Measurements from ENCODE around the gene FHIP1A. TPM values are rescaled to one million over a fixed set of nuclear protein-coding genes. Genes with fewer than 3 reads are reported as not detected.

Gene FHIP1A
- polyA plus RNA-seq, 3 donors, result 0.01 TPM; not detected in 2

DNA sequence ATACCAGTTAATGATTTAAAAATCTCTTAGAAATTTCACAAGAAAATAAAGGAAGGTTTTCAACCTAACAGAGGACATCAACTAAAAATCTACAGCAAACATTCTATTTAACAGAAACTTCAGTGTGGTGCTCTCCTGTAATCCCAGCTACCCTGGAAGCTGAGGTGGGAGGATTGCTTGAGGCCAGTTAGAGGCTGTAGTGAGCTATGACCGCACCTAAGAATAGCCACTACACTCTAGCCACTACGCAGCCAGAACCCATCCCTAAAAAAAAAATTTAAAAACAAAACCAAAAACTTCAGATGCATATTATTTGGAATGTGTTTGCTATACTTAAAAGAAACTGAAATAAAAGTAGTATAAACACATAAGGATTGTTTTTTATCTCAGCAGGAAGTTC, 7.2 kb upstream of the FHIP1A start:
- DNase-seq, result no peak
- Histone ChIP-seq H3K9me3 (replicated peaks in 1 of 2; ENCODE audit: control insufficient read depth in 1 of 2, insufficient read depth in 1 of 2, low read length in 2 of 2) (no peaks in the 10 kb centered on the region), H3K27me3 (ENCODE audit: control insufficient read depth in 2 of 2, insufficient read depth in 2 of 2, low read length in 2 of 2) (no peaks in the 10 kb centered on the region), H3K4me2 (replicated peaks; ENCODE audit: extremely low read depth, low read length, poor library complexity, severe bottlenecking) (no peak overlapping the region), H3K9ac (ENCODE audit: insufficient read depth, low read length, poor library complexity, severe bottlenecking) (no peak overlapping the region), H3K79me2 (ENCODE audit: insufficient read depth, low read length) (no peaks in the 10 kb centered on the region), H3K27ac (ENCODE audit: low read depth in 1 of 2, low read length in 2 of 2) (no peak overlapping the region), H4K20me1 (ENCODE audit: insufficient read depth, low read length) (no peaks in the 10 kb centered on the region), H2AFZ (ENCODE audit: insufficient read depth, low read depth, low read length, poor library complexity, severe bottlenecking) (no peak overlapping the region), H3K4me3 (replicated peaks in 1 of 3; ENCODE audit: low read depth in 2 of 3, low read length in 3 of 3) (no peak overlapping the region), H3K4me1 (ENCODE audit: control insufficient read depth in 1 of 2, insufficient read depth in 2 of 2, low read length in 2 of 2) (peaks cover 9 to 13% of the 10 kb centered on the region in 2 donors), H3K36me3 (replicated peaks in 1 of 2; ENCODE audit: control insufficient read depth in 1 of 2, insufficient read depth in 2 of 2, low read length in 2 of 2) (no peaks in the 10 kb centered on the region)
- H3K27me3 Mint-ChIP-seq (ENCODE audit: low read depth in 3 of 3), result peaks cover 0 to under 1% (median 0%) of the 10 kb centered on the region in 3 donors
- H3K27ac Mint-ChIP-seq, result no peak overlapping the region
- WGBS (ENCODE audit: insufficient coverage), result no CpG with 5 or more reads among the region's 2 CpGs
- intact Hi-C loops (cut with micrococcal nuclease), result no loop called here
- H3K9me3 Mint-ChIP-seq, result peaks cover 0 to 5% (median 1%) of the 10 kb centered on the region in 7 donors
- H3K4me1 Mint-ChIP-seq, result peaks cover 13% of the 10 kb centered on the region
- TF ChIP-seq CTCF (IDR thresholded peaks at IDR 0.05), result no peak
- no peaks in the 10 kb centered on the region for H3K36me3 Mint-ChIP-seq
- no peak overlapping the region for H3K4me3 Mint-ChIP-seq

DNA sequence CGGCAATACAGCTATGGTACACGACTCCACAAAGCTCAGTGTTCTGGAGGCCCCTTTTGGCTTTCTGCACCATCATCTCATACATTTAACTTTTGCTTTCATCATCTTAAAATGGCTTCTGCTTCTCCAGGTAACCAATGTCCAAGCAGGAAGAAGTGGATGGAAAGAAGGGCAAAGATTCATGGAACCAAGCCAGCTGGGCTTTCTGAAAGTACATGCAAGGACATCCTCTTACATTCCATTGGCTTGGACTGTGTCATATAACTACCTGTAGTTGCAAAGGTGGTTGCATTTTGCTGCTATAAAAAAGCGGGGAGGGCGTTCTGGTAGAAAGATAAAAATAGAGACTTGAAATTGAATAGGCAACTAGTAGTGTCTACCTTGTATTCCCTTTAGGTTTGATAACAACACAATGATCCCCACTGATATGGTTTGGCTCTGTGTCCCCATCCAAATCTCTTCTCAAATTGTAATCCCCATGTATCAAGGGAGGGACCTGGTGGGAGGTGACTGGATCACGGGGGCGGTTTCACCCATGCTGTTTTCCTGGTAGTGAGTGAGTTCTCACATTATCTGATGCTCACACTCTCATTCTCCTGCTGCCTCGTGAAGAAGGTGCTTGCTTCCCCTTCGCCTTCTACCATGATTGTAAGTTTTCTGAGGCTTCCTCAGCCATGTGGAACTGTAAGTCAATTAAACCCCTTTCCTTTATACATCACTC, 6.7 kb upstream of the FHIP1A start:
- H3K9me3 ChIP-seq (replicated peaks in 1 of 2; ENCODE audit: control insufficient read depth in 1 of 2, insufficient read depth in 1 of 2, low read length in 2 of 2), result no peaks in the 10 kb centered on the region
- intact Hi-C loops (cut with micrococcal nuclease), result no loop called here
- no peaks in the 10 kb centered on the region for H3K79me2 ChIP-seq (ENCODE audit: insufficient read depth, low read length)
- TF ChIP-seq CTCF (IDR thresholded peaks at IDR 0.05), result no peak
- no peaks in the 10 kb centered on the region for H3K27me3 ChIP-seq (ENCODE audit: control insufficient read depth in 2 of 2, insufficient read depth in 2 of 2, low read length in 2 of 2)
- H3K4me3 ChIP-seq (replicated peaks in 1 of 3; ENCODE audit: low read depth in 2 of 3, low read length in 3 of 3), result no peak overlapping the region
- Mint-ChIP-seq H3K9me3 (peaks cover 0 to 5% (median 1%) of the 10 kb centered on the region in 7 donors), H3K36me3 (no peaks in the 10 kb centered on the region), H3K4me1 (peaks cover 18% of the 10 kb centered on the region), H3K27ac (no peak overlapping the region), H3K4me3 (no peak overlapping the region), H3K27me3 (ENCODE audit: low read depth in 3 of 3) (peaks cover 0 to 4% (median 1%) of the 10 kb centered on the region in 3 donors)
- no peak overlapping the region for H2AFZ ChIP-seq (ENCODE audit: insufficient read depth, low read depth, low read length, poor library complexity, severe bottlenecking)
- peaks cover 12 to 17% of the 10 kb centered on the region in 2 donors for H3K4me1 ChIP-seq (ENCODE audit: control insufficient read depth in 1 of 2, insufficient read depth in 2 of 2, low read length in 2 of 2)
- no peaks in the 10 kb centered on the region for H3K36me3 ChIP-seq (replicated peaks in 1 of 2; ENCODE audit: control insufficient read depth in 1 of 2, insufficient read depth in 2 of 2, low read length in 2 of 2)
- H3K27ac ChIP-seq (ENCODE audit: low read depth in 1 of 2, low read length in 2 of 2), result no peak overlapping the region
- H3K9ac ChIP-seq (ENCODE audit: insufficient read depth, low read length, poor library complexity, severe bottlenecking), result no peak overlapping the region
- no peaks in the 10 kb centered on the region for H4K20me1 ChIP-seq (ENCODE audit: insufficient read depth, low read length)
- 80% methylated on average over 1 of the region's 8 CpGs for WGBS (ENCODE audit: insufficient coverage)
- DNase-seq, result no peak
- no peak overlapping the region for H3K4me2 ChIP-seq (replicated peaks; ENCODE audit: extremely low read depth, low read length, poor library complexity, severe bottlenecking)
